Body of pancreas (tissue), 4 donors: ENCODE results near the gene CYP4A11. TPM values are rescaled to one million over a fixed set of nuclear protein-coding genes. Genes with fewer than 3 reads are reported as not detected.
"Not testable (repeated sequence)": the region's sequence is repeated elsewhere in the genome, so short reads cannot be mapped to it uniquely, and the experiment has no call there.

ENCODE experiments used
- ATAC-seq: fragments of 150-250 bp; one replicate; pipeline ENCODE4 v1.9.1; 2016
- DNase-seq, 4 donors: peaks; one replicate each; pipeline ENCODE4 v3.0.0-alpha.2; 2019
- H3K27ac ChIP-seq, 4 donors: fragments of 200-600 bp; sonication (generic); 1 replicate in 3 of 4; 2 replicates in 1 of 4; pipeline versions ENCODE4 v1.5.1 to v1.6.1; 2016 to 2019; ENCODE audit warnings: mild to moderate bottlenecking in 1 of 4, mixed read lengths in 1 of 4, moderate library complexity in 1 of 4
- H3K27me3 ChIP-seq, 2 donors: fragments of 200-600 bp; sonication (generic); one replicate each; pipeline ENCODE4 v1.6.0; 2016; ENCODE audit warnings: mild to moderate bottlenecking in 1 of 2
- H3K36me3 ChIP-seq, 2 donors: fragments of 200-600 bp; sonication (generic); replicated peaks in 1 of 2; 2 replicates each; pipeline ENCODE4 v1.5.1; 2016; ENCODE audit warnings: low read depth in 2 of 2; ENCODE audit not compliant: insufficient read depth in 1 of 2
- H3K4me1 ChIP-seq: fragments of 200-600 bp; sonication (generic); one replicate; pipeline ENCODE4 v1.6.0; 2016
- H3K4me3 ChIP-seq, 2 donors: fragments of 200-600 bp; sonication (generic); 1 replicate in 1 of 2; 2 replicates in 1 of 2; pipeline ENCODE4 v1.5.1; 2016 to 2019
- H3K9me3 ChIP-seq, 3 donors: fragments of 200-600 bp; sonication (generic); 1 replicate in 2 of 3; 2 replicates in 1 of 3; pipeline ENCODE4 v1.5.1; 2016
- POLR2A ChIP-seq, 3 donors: fragments of 450-650 bp; IDR thresholded peaks; one replicate each; pipeline ENCODE4 v1.6.1; 2016; ENCODE audit warnings: antibody characterized with exemption in 3 of 3, mild to moderate bottlenecking in 2 of 3
- WGBS, 2 donors: methylation state at CpG; one replicate each; pipeline ENCODE4 v1.1.5; 2017; 5-methylcytosine and 5-hydroxymethylcytosine counted together
- intact Hi-C: fragments of 100-400 bp; cut with DNase I; formaldehyde crosslinking; loops from one replicate; pipeline ENCODE4 v1.15.1; 2023
- total RNA-seq, 2 donors: library from RNA; depleted of rRNA; stranded (reverse); fragments of >200 nt; gene quantifications; one replicate each; pipeline ENCODE4 v1.1.0, GENCODE V29; 2016
- TF ChIP-seq, protein P1 (sequence below), 7 experiments: fragments of 450-650 bp in 4 of 7; fragments of 200-600 bp in 3 of 7; sonication (generic) in 3 of 7; IDR thresholded peaks; one replicate each; pipeline ENCODE4 v1.5.1; 2016 to 2019; ENCODE audit warnings: antibody characterized with exemption in 7 of 7

CYP4A11 gene
- total RNA-seq, 2 donors from 2014 or later, result 0.78 TPM; not detected in 1

- no peaks in the 10 kb centered on the region for H3K4me1 ChIP-seq
- TF ChIP-seq POLR2A (IDR thresholded peaks at IDR 0.05), result no peak
- TF ChIP-seq, protein P1, sequence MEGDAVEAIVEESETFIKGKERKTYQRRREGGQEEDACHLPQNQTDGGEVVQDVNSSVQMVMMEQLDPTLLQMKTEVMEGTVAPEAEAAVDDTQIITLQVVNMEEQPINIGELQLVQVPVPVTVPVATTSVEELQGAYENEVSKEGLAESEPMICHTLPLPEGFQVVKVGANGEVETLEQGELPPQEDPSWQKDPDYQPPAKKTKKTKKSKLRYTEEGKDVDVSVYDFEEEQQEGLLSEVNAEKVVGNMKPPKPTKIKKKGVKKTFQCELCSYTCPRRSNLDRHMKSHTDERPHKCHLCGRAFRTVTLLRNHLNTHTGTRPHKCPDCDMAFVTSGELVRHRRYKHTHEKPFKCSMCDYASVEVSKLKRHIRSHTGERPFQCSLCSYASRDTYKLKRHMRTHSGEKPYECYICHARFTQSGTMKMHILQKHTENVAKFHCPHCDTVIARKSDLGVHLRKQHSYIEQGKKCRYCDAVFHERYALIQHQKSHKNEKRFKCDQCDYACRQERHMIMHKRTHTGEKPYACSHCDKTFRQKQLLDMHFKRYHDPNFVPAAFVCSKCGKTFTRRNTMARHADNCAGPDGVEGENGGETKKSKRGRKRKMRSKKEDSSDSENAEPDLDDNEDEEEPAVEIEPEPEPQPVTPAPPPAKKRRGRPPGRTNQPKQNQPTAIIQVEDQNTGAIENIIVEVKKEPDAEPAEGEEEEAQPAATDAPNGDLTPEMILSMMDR (IDR thresholded peaks at IDR 0.05), result peak in 5 of 7 experiments; percentile 17 to 27 (median 21)
- H3K9me3 ChIP-seq, result no peaks in the 10 kb centered on the region
- intact Hi-C loops, result no loop called here
- no peak overlapping the region for H3K4me3 ChIP-seq
- H3K27me3 ChIP-seq, result no peaks in the 10 kb centered on the region
- 49 to 64% methylated on average over 5 of the region's 5 CpGs for WGBS, 2 donors
- no peaks in the 10 kb centered on the region for H3K36me3 ChIP-seq
- ATAC-seq (no peak), DNase-seq (no peak)
- H3K27ac ChIP-seq, result no peak overlapping the region
Observed at GRCh38 chr1:46969014-46969619, 27.8 kb upstream of the CYP4A11 start.

DNA sequence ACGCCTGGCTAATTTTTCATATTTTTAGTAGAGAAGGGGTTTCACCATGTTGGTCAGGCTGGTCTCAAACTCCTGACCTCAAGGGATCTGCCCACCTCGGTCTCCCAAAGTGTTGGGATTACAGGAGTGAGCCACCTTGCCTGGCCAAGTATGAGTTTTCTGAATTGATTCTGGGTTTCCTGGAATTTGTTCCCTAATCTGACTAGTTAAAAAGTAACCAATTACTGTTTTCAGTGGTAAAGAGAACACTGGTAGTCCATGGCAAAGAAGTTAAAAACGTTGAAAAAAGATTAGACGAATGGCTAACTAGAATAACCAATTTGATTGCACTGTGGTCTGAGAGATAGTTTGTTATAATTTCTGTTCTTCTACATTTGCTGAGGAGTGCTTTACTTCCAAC is 21.0 kb upstream of the CYP4A11 start:
- peak overlapping the region in 2 of 4 donors; percentile 41 to 77 for H3K27ac ChIP-seq
- intact Hi-C loops, DNase-seq, H3K9me3 ChIP-seq, H3K27me3 ChIP-seq, H3K36me3 ChIP-seq, H3K4me3 ChIP-seq: not testable (repeated sequence)
- WGBS, 2 donors, result 29 to 38% methylated on average over 4 of the region's 4 CpGs
- peak; percentile 69 for ATAC-seq
- H3K4me1 ChIP-seq, result peaks cover 13% of the 10 kb centered on the region

- Histone ChIP-seq H3K9me3 (no peaks in the 10 kb centered on the region), H3K27me3 (no peaks in the 10 kb centered on the region), H3K4me1 (peaks cover 13% of the 10 kb centered on the region), H3K27ac (no peak overlapping the region), H3K36me3 (no peaks in the 10 kb centered on the region), H3K4me3 (no peak overlapping the region)
- no peak for ATAC-seq
- TF ChIP-seq POLR2A (IDR thresholded peaks at IDR 0.05), result no peak
- TF ChIP-seq, protein P1 (IDR thresholded peaks at IDR 0.05), result no peak
- DNase-seq, result no peak
- intact Hi-C loops, result no loop called here
- WGBS, 2 donors, result 72 to 86% methylated on average over 2 of the region's 2 CpGs
Observed at GRCh38 chr1:46961066-46961758, 19.9 kb upstream of the CYP4A11 start.

DNA sequence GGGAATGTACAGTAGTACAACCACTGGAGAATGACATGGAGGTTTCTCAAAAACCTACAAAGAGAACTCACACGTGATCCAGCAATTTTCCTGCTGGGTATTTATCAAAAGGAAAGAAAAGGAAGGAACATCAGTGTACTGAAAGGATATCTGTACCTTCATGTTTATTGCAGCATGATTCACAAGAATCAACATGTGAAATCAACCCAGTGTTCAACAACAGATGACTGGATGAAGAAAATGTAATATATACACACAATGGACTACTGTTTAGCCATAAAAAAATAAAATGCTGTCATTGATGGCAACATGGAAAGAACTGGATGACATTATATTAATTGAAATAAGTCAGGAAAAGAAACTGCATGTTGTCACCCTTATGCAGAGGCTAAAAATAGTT is 19.0 kb upstream of the CYP4A11 start:
- no peak for TF ChIP-seq POLR2A (IDR thresholded peaks at IDR 0.05)
- TF ChIP-seq, protein P1 (IDR thresholded peaks at IDR 0.05), result no peak
- intact Hi-C loops, result no loop called here
- no peak for ATAC-seq
- Histone ChIP-seq H3K4me3 (no peak overlapping the region), H3K36me3 (no peaks in the 10 kb centered on the region), H3K27ac (no peak overlapping the region), H3K4me1 (peaks cover 13% of the 10 kb centered on the region), H3K9me3 (no peaks in the 10 kb centered on the region), H3K27me3 (no peaks in the 10 kb centered on the region)
- DNase-seq, result no peak
- WGBS, 2 donors, result 44 to 64% methylated on average over 1 of the region's 1 CpG

DNA sequence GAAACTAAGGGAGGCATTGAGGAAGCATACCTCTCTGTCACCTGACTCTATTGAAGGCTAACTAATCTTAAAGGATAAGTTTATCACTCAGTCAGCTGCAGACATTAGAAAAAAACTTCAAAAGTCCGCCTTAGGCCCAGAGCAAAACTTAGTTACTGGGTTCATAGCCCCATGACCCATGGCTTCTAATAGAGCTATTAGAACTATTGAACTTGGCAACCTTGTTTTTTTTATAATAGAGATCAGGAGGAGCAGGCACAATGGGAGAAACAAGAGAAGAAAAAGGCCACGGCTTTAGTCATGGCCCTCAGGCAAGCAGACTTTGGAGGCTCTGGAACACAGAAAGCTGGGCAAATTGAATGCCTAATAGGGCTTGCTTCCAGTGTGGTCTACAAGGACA is 13.8 kb upstream of the CYP4A11 start:
- H3K36me3 ChIP-seq, H3K27me3 ChIP-seq, ATAC-seq, DNase-seq, H3K4me1 ChIP-seq, H3K27ac ChIP-seq, intact Hi-C loops, H3K9me3 ChIP-seq, H3K4me3 ChIP-seq: not testable (repeated sequence)
- WGBS, 2 donors, result 83 to 84% methylated on average over 2 of the region's 2 CpGs

GRCh38 chr1:46953847-46954246 is 12.6 kb upstream of the CYP4A11 start:
- H3K9me3 ChIP-seq, H3K4me1 ChIP-seq, H3K36me3 ChIP-seq, ATAC-seq, H3K27me3 ChIP-seq, H3K27ac ChIP-seq, DNase-seq, intact Hi-C loops, H3K4me3 ChIP-seq: not testable (repeated sequence)
- WGBS, 2 donors, result 53 to 61% methylated on average over 2 of the region's 2 CpGs

- 96 to 97% methylated on average over 1 of the region's 1 CpG for WGBS, 2 donors
- H3K27me3 ChIP-seq, H3K36me3 ChIP-seq, ATAC-seq, DNase-seq, H3K4me3 ChIP-seq, H3K9me3 ChIP-seq, intact Hi-C loops: not testable (repeated sequence)
- peak overlapping the region in 1 of 4 donors; percentile 52 for H3K27ac ChIP-seq
- H3K4me1 ChIP-seq, result peaks cover 15% of the 10 kb centered on the region
Observed at GRCh38 chr1:46949417-46949666, 8.1 kb upstream of the CYP4A11 start.
